Neuronal stem cell (in vitro differentiated cells): ENCODE measurements around the gene PTPRD.

Experiments
- DNase-seq: peaks from one replicate; pipeline ENCODE4 v3.0.0-alpha.2; 2013; ENCODE audit warnings: low spot score
- H2AFZ ChIP-seq: one replicate; pipeline ENCODE4 v1.6.1; 2013; ENCODE audit warnings: mild to moderate bottlenecking, low read length, inconsistent platforms
- H2AK5ac ChIP-seq: 2 replicates; pipeline ENCODE4 v1.6.1; 2013; ENCODE audit warnings: low read depth, mild to moderate bottlenecking, inconsistent platforms, low read length, moderate library complexity, mixed read lengths
- H2BK120ac ChIP-seq: 2 replicates; pipeline ENCODE4 v1.6.1; 2013; ENCODE audit warnings: low read depth, mild to moderate bottlenecking, inconsistent platforms, low read length, moderate library complexity, mixed read lengths
- H2BK12ac ChIP-seq: one replicate; pipeline ENCODE4 v1.6.1; 2013; ENCODE audit warnings: low read length, inconsistent platforms
- H2BK15ac ChIP-seq: 2 replicates; pipeline ENCODE4 v1.6.1; 2013; ENCODE audit warnings: mild to moderate bottlenecking, low read length, inconsistent platforms, mixed read lengths
- H2BK5ac ChIP-seq: one replicate; pipeline ENCODE4 v1.6.1; 2013; ENCODE audit warnings: inconsistent platforms, mild to moderate bottlenecking, low read length, moderate library complexity
- H3K14ac ChIP-seq: one replicate; pipeline ENCODE4 v1.6.1; 2013; ENCODE audit warnings: low read length, inconsistent platforms
- H3K18ac ChIP-seq: 2 replicates; pipeline ENCODE4 v1.6.1; 2013; ENCODE audit warnings: low read length, inconsistent platforms
- H3K23ac ChIP-seq: 2 replicates; pipeline ENCODE4 v1.6.1; 2013; ENCODE audit warnings: low read depth, mild to moderate bottlenecking, mixed read lengths, low read length, inconsistent platforms; ENCODE audit not compliant: poor library complexity
- H3K27ac ChIP-seq: replicated peaks from 3 replicates; pipeline ENCODE4 v1.5.1; 2013; ENCODE audit warnings: low read length, inconsistent platforms
- H3K27me3 ChIP-seq, 3 experiments: 2 replicates each; pipeline ENCODE4 v1.6.1; 2013; ENCODE audit warnings: low read length in 3 of 3, mild to moderate bottlenecking in 2 of 3, inconsistent platforms in 1 of 3, low read depth in 1 of 3, mixed read lengths in 1 of 3, moderate library complexity in 1 of 3; ENCODE audit not compliant: control insufficient read depth in 3 of 3, insufficient read depth in 3 of 3
- H3K36me3 ChIP-seq, 2 donors: replicated peaks in 1 of 2; 2 replicates each; pipeline ENCODE4 v1.6.1; 2013; ENCODE audit warnings: low read length in 2 of 2; ENCODE audit not compliant: control insufficient read depth in 2 of 2, insufficient read depth in 2 of 2
- H3K4ac ChIP-seq: 2 replicates; pipeline ENCODE4 v1.6.1; 2013; ENCODE audit warnings: inconsistent platforms, mild to moderate bottlenecking, low read length, moderate library complexity
- H3K4me1 ChIP-seq, 2 donors: 1 replicate in 1 of 2; 2 replicates in 1 of 2; pipeline ENCODE4 v1.6.1; 2013; ENCODE audit warnings: low read length in 2 of 2, low read depth in 1 of 2; ENCODE audit not compliant: control insufficient read depth in 2 of 2, insufficient read depth in 1 of 2
- H3K4me2 ChIP-seq: one replicate; pipeline ENCODE4 v1.6.1; 2013; ENCODE audit warnings: mild to moderate bottlenecking, low read length, inconsistent platforms; ENCODE audit not compliant: insufficient read depth, poor library complexity, severe bottlenecking
- H3K4me3 ChIP-seq, 2 donors: 2 replicates each; pipeline ENCODE4 v1.5.1; 2013; ENCODE audit warnings: low read length in 2 of 2, mild to moderate bottlenecking in 2 of 2, inconsistent platforms in 1 of 2, moderate library complexity in 1 of 2
- H3K79me1 ChIP-seq: one replicate; pipeline ENCODE4 v1.6.1; 2013; ENCODE audit warnings: low read depth, mild to moderate bottlenecking, inconsistent platforms, low read length, moderate library complexity
- H3K9ac ChIP-seq: one replicate; pipeline ENCODE4 v1.6.1; 2013; ENCODE audit warnings: mild to moderate bottlenecking, low read depth, low read length, inconsistent platforms; ENCODE audit not compliant: poor library complexity
- H3K9me3 ChIP-seq, 2 donors: replicated peaks in 1 of 2; 2 replicates each; pipeline versions ENCODE3 to v1.6.1; 2013; ENCODE audit warnings: low read length in 2 of 2, mild to moderate bottlenecking in 2 of 2, inconsistent platforms in 1 of 2, low read depth in 1 of 2, mixed read lengths in 1 of 2, moderate library complexity in 1 of 2; ENCODE audit not compliant: control insufficient read depth in 2 of 2, insufficient read depth in 1 of 2
- H4K8ac ChIP-seq: one replicate; pipeline ENCODE4 v1.6.1; 2013; ENCODE audit warnings: low read depth, mild to moderate bottlenecking, inconsistent platforms, low read length, moderate library complexity
- H4K91ac ChIP-seq: one replicate; pipeline ENCODE4 v1.6.1; 2013; ENCODE audit warnings: low read length, low read depth, mild to moderate bottlenecking, inconsistent platforms; ENCODE audit not compliant: poor library complexity
- WGBS, 2 donors: extraction: QIAGEN DNeasy Blood & Tissue Kit; methylation state at CpG; one replicate each; pipeline ENCODE4 v1.1.7; 2013; ENCODE audit warnings: missing lambda C conversion rate in 2 of 2, mixed read lengths in 1 of 2; ENCODE audit not compliant: insufficient read length in 2 of 2, insufficient replicate concordance in 1 of 2; ENCODE audit errors: extremely low coverage in 2 of 2; 5-methylcytosine and 5-hydroxymethylcytosine counted together

The PTPRD gene

GRCh38 chr9:8907868-8908267 lies 1704.9 kb downstream of the PTPRD start:
- peaks cover 1% of the 10 kb centered on the region for H3K79me1 ChIP-seq
- H3K36me3 ChIP-seq, result no peaks in the 10 kb centered on the region
- H2BK5ac ChIP-seq, result no peak overlapping the region
- no peak overlapping the region for H2BK12ac ChIP-seq
- no peak overlapping the region for H3K4me3 ChIP-seq
- H3K4ac ChIP-seq, result no peak overlapping the region
- H3K23ac ChIP-seq, result no peak overlapping the region
- H4K8ac ChIP-seq, result no peak overlapping the region
- DNase-seq, result no peak
- no peak overlapping the region for H3K14ac ChIP-seq
- no peak overlapping the region for H2BK15ac ChIP-seq
- H3K27me3 ChIP-seq, result no peaks in the 10 kb centered on the region
- H3K9me3 ChIP-seq, result peaks cover 0 to 3% of the 10 kb centered on the region in 2 donors
- H3K4me2 ChIP-seq, result no peak overlapping the region
- no peak overlapping the region for H3K9ac ChIP-seq
- H3K27ac ChIP-seq, result no peak overlapping the region
- no peak overlapping the region for H3K18ac ChIP-seq
- no peak overlapping the region for H2BK120ac ChIP-seq
- H4K91ac ChIP-seq, result no peak overlapping the region
- H2AFZ ChIP-seq, result no peak overlapping the region
- no peaks in the 10 kb centered on the region for H3K4me1 ChIP-seq
- no peak overlapping the region for H2AK5ac ChIP-seq

DNA sequence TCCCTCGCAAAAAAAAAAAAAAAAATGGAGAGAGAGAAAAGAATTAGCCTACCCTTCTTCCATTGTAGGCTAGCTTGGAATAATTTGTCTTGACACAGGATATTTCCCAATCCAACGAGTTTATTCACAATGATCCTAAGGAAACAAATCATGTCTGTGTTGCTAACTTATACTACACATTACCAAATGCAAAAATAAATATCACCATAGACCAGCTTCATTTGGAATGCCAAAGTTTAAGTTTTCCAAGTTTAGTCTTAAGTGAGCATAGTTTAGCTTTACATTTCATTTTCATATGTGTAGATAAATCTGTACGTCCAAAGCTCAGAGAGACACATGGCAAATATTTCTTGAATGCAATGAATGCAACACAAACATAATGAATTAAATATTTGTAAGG lies 1707.1 kb downstream of the PTPRD start:
- Histone ChIP-seq H3K27me3 (no peaks in the 10 kb centered on the region), H3K4me1 (no peaks in the 10 kb centered on the region), H3K36me3 (no peaks in the 10 kb centered on the region), H3K18ac (no peak overlapping the region), H3K4ac (no peak overlapping the region), H2BK5ac (no peak overlapping the region), H2AFZ (no peak overlapping the region), H3K79me1 (no peaks in the 10 kb centered on the region), H3K4me2 (no peak overlapping the region), H3K9ac (no peak overlapping the region), H2AK5ac (no peak overlapping the region), H3K9me3 (peaks cover 0 to 3% of the 10 kb centered on the region in 2 donors), H3K14ac (no peak overlapping the region), H3K23ac (no peak overlapping the region), H2BK15ac (no peak overlapping the region), H4K8ac (no peak overlapping the region), H4K91ac (no peak overlapping the region), H2BK12ac (no peak overlapping the region), H3K4me3 (no peak overlapping the region), H2BK120ac (no peak overlapping the region), H3K27ac (no peak overlapping the region)
- no CpG with 5 or more reads among the region's 3 CpGs for WGBS, 2 donors
- no peak for DNase-seq

DNA sequence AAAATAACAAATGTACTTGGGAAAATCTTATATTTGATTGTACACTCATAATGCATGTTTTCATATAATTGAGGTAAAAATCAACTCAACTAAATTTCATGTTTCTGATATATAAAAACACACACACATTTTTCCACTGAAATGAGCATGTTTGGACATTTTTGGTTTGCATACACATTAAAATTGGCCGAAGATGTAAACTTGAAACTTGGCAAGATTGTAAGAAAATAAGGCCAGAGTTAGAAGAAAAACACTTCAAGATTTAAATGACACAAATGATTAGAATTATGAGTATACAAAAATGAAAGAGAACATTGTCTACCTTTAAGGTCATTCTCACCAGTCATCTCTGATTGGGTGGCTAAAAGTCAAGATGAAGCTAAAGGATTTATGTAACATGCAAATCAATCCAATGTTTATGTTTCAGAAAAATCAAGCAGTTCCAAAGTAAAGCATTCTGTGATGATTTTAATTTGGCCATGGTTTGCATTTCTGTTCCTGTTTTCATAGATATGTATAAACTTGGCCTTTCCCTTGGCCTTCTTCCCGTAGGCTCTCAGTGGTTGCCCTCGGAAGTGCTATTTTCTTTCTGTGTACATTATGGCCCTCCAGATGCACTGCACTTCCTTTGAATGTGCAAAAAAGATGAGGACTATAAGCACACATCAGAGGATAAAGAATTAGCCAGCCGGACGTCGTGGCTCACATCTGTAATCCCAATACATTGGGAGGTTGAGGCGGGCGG lies 1707.9 kb downstream of the PTPRD start:
- no peak overlapping the region for H2BK15ac ChIP-seq
- no peak overlapping the region for H4K8ac ChIP-seq
- H3K4me3 ChIP-seq, result no peak overlapping the region
- H2BK120ac ChIP-seq, result no peak overlapping the region
- no peaks in the 10 kb centered on the region for H3K36me3 ChIP-seq
- no peak overlapping the region for H2BK12ac ChIP-seq
- no peak overlapping the region for H2AK5ac ChIP-seq
- H3K18ac ChIP-seq, result no peak overlapping the region
- no peak overlapping the region for H3K14ac ChIP-seq
- no peak overlapping the region for H3K9ac ChIP-seq
- H3K4me2 ChIP-seq, result no peak overlapping the region
- no peaks in the 10 kb centered on the region for H3K4me1 ChIP-seq
- peaks cover 0 to 3% of the 10 kb centered on the region in 2 donors for H3K9me3 ChIP-seq
- H3K27ac ChIP-seq, result no peak overlapping the region
- DNase-seq, result no peak
- no peaks in the 10 kb centered on the region for H3K79me1 ChIP-seq
- H2BK5ac ChIP-seq, result no peak overlapping the region
- no peak overlapping the region for H4K91ac ChIP-seq
- no CpG with 5 or more reads among the region's 8 CpGs for WGBS, 2 donors
- no peaks in the 10 kb centered on the region for H3K27me3 ChIP-seq
- no peak overlapping the region for H3K23ac ChIP-seq
- H2AFZ ChIP-seq, result no peak overlapping the region
- no peak overlapping the region for H3K4ac ChIP-seq

DNA sequence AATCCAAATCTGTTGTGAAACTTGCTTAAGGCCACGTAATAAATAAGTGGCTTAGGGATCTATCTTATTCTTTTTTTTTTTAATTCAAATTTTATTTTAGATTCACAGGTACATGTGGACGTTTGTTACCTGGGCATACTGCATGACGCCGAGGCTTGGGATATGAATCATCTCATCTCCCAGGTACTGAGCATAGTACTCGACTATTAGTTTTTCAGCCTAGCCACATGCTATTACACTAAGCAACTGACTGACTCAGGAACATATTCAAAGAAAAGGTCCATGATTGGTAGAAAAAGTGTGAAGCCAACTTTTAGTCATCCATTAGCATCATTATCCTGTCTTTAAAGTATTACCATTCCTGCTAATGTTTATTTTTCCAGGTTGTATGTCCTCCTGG lies 1709.7 kb downstream of the PTPRD start:
- Histone ChIP-seq H3K18ac (no peak overlapping the region), H4K8ac (no peak overlapping the region), H3K27me3 (no peaks in the 10 kb centered on the region), H2AK5ac (no peak overlapping the region), H3K4me3 (no peak overlapping the region), H2BK5ac (no peak overlapping the region), H3K4me2 (no peak overlapping the region), H3K79me1 (no peaks in the 10 kb centered on the region), H3K27ac (no peak overlapping the region), H2BK15ac (no peak overlapping the region), H3K9ac (no peak overlapping the region), H2AFZ (no peak overlapping the region), H3K9me3 (peaks cover 0 to 3% of the 10 kb centered on the region in 2 donors), H3K4me1 (no peaks in the 10 kb centered on the region), H3K14ac (no peak overlapping the region), H2BK12ac (no peak overlapping the region), H2BK120ac (no peak overlapping the region), H3K4ac (no peak overlapping the region), H3K23ac (no peak overlapping the region), H4K91ac (no peak overlapping the region), H3K36me3 (no peaks in the 10 kb centered on the region)
- no peak for DNase-seq
- no CpG with 5 or more reads among the region's 5 CpGs for WGBS, 2 donors
